Lung (tissue), 12 donors: Measurements from ENCODE around the gene CACNA1E. TPM values are rescaled to one million over a fixed set of nuclear protein-coding genes. Genes with fewer than 3 reads are reported as not detected.
A peak's percentile ranks its signal among the peaks of the same experiment; 100 is the strongest.

Experiments
- ATAC-seq: fragments of 200-7000 bp; cut with Tn5 transposase; one replicate; pipeline ENCODE4 v1.9.1; 2020; ENCODE audit warnings: moderate number of reproducible peaks; ENCODE audit not compliant: insufficient read depth, low FRiP score
- DNase-seq, 3 donors: peaks; one replicate each; pipeline ENCODE4 v3.0.0-alpha.2; 2013 to 2017
- H3K27ac ChIP-seq, 2 donors: one replicate each; pipeline ENCODE4 v1.5.1; 2013; ENCODE audit warnings: mild to moderate bottlenecking in 2 of 2, moderate library complexity in 2 of 2, control low read depth in 1 of 2, inconsistent platforms in 1 of 2, low read depth in 1 of 2, low read length in 1 of 2
- H3K27me3 ChIP-seq, 3 donors: one replicate each; pipeline ENCODE4 v1.5.1; 2013; ENCODE audit warnings: low read length in 2 of 3; ENCODE audit not compliant: control insufficient read depth in 3 of 3, insufficient read depth in 3 of 3
- H3K36me3 ChIP-seq, 4 donors: one replicate each; pipeline ENCODE4 v1.5.1; 2013; ENCODE audit warnings: low read length in 4 of 4, mild to moderate bottlenecking in 1 of 4, moderate library complexity in 1 of 4; ENCODE audit not compliant: control insufficient read depth in 4 of 4, insufficient read depth in 4 of 4
- H3K4me1 ChIP-seq, 5 donors: one replicate each; pipeline ENCODE4 v1.5.1; 2013; ENCODE audit warnings: low read length in 5 of 5, mild to moderate bottlenecking in 2 of 5, moderate library complexity in 1 of 5; ENCODE audit not compliant: control insufficient read depth in 5 of 5, insufficient read depth in 5 of 5
- H3K4me3 ChIP-seq: one replicate; pipeline ENCODE4 v1.5.1; 2013; ENCODE audit warnings: mild to moderate bottlenecking, control low read depth, moderate library complexity
- H3K9ac ChIP-seq, 2 donors: one replicate each; pipeline ENCODE4 v1.5.1; 2013; ENCODE audit warnings: low read length in 2 of 2, control low read depth in 1 of 2; ENCODE audit not compliant: insufficient read depth in 1 of 2
- H3K9me3 ChIP-seq, 4 donors: one replicate each; pipeline ENCODE4 v1.5.1; 2013; ENCODE audit warnings: low read length in 3 of 4, mild to moderate bottlenecking in 1 of 4, moderate library complexity in 1 of 4; ENCODE audit not compliant: control insufficient read depth in 4 of 4, insufficient read depth in 3 of 4
- CTCF ChIP-seq: IDR thresholded peaks from 2 replicates; pipeline ENCODE4 v1.5.1; 2012; ENCODE audit warnings: mild to moderate bottlenecking; ENCODE audit errors: control extremely low read depth, extremely low read depth
- WGBS, 2 donors: extraction: QIAGEN DNeasy Blood & Tissue Kit; methylation state at CpG; one replicate each; pipeline ENCODE4 v1.1.7; 2013; 5-methylcytosine and 5-hydroxymethylcytosine counted together
- polyA plus RNA-seq, 2 donors: library from polyadenylated mRNA; stranded (reverse); fragments of 200-250 nt; gene quantifications; one replicate each; pipeline ENCODE4 v1.2.1, GENCODE V29; 2013
- total RNA-seq, 2 donors: library from RNA; depleted of rRNA in 1 of 2; stranded (reverse); fragments of >200 nt in 1 of 2; gene quantifications; one replicate each; pipeline ENCODE4 v1.2.1, GENCODE V29; 2014 to 2021
- donor health status: control.
- donor health status: control.
- donor health status: Bipolar disorder and iron deficiency.
- donor health status: healthy.
- donor health status: DM: yes; HTN: yes; CAD: no.

The CACNA1E gene
- total and polyA plus RNA-seq, 4 donors = 0.02 to 1.4 (median 0.80) TPM

- no peaks in the 10 kb centered on the region for H3K36me3 ChIP-seq
- no peak overlapping the region for H3K27ac ChIP-seq
- TF ChIP-seq CTCF = no peak
- H3K27me3 ChIP-seq = no peaks in the 10 kb centered on the region
- ATAC-seq (no peak), DNase-seq (peak; percentile 45 to 69 (median 58))
- H3K9ac ChIP-seq = no peak overlapping the region
- WGBS, 2 donors = 32 to 33% methylated on average over 6 of the region's 6 CpGs
- no peak overlapping the region for H3K4me3 ChIP-seq
- H3K9me3 ChIP-seq = peaks cover 0 to 8% (median 0%) of the 10 kb centered on the region in 4 donors
- no peaks in the 10 kb centered on the region for H3K4me1 ChIP-seq
Measured at GRCh38 chr1:181676269-181676668, 193.0 kb downstream of the CACNA1E start.

DNA sequence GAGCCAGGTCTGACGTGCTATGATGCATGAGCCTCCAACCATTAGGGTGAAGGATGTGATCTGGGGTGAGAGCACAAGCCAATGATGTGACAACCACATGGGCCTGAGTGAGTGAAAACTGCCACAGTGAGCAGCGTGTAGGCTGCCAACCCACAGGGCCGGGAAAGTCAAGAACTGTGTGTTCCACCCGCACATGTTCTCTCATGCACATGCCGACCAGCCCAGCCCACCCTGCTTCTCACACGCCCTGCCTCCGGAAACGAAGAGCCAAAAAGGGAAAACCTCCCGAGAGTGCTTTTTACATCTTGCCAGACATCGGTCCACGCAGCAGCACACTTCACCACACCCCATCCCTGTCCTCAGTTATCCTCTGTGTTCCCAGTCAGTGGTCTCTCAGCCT is 197.0 kb downstream of the CACNA1E start:
- ATAC-seq (no peak), DNase-seq (no peak)
- no peak overlapping the region for H3K27ac ChIP-seq
- no peaks in the 10 kb centered on the region for H3K4me1 ChIP-seq
- no peak overlapping the region for H3K9ac ChIP-seq
- H3K4me3 ChIP-seq = no peak overlapping the region
- no peak for TF ChIP-seq CTCF
- no peaks in the 10 kb centered on the region for H3K27me3 ChIP-seq
- no peaks in the 10 kb centered on the region for H3K9me3 ChIP-seq
- H3K36me3 ChIP-seq = no peaks in the 10 kb centered on the region
- WGBS, 2 donors = 86 to 96% methylated on average over 11 of the region's 11 CpGs

DNA sequence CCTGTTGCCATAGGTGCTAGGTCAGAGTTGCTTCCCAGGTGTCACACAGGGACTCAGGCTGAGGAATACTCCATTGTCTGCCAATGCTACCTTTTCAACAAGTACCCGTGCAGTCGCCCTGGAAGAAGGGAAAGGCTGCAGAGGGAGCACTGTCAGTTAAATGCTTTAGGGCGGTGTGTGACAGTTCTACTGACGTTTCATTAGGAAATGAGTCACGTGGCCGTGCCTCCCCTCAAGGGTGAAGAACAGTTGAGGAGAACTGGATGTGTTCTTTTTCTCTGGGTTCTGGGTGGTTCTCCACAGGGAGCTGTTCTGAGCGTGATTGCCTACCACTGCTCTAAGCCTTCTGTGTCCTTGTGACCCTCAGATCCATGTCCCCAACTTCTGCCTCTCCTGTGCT is 197.6 kb downstream of the CACNA1E start:
- Histone ChIP-seq H3K4me1 (no peaks in the 10 kb centered on the region), H3K9ac (no peak overlapping the region), H3K27ac (no peak overlapping the region), H3K9me3 (no peaks in the 10 kb centered on the region), H3K4me3 (no peak overlapping the region), H3K27me3 (no peaks in the 10 kb centered on the region), H3K36me3 (no peaks in the 10 kb centered on the region)
- 73 to 76% methylated on average over 7 of the region's 7 CpGs for WGBS, 2 donors
- ATAC-seq = no peak
- no peak for TF ChIP-seq CTCF
- no peak for DNase-seq

GRCh38 chr1:181685211-181685610 is 201.9 kb downstream of the CACNA1E start:
- TF ChIP-seq CTCF = no peak
- no peak for DNase-seq
- ATAC-seq = no peak
- no peak overlapping the region for H3K27ac ChIP-seq
- H3K36me3 ChIP-seq = no peaks in the 10 kb centered on the region
- no peak overlapping the region for H3K9ac ChIP-seq
- no peaks in the 10 kb centered on the region for H3K27me3 ChIP-seq
- WGBS, 2 donors = 59 to 78% methylated on average over 2 of the region's 2 CpGs
- H3K4me1 ChIP-seq = no peaks in the 10 kb centered on the region
- H3K9me3 ChIP-seq = no peaks in the 10 kb centered on the region
- no peak overlapping the region for H3K4me3 ChIP-seq
